ENCODE data around the gene NEU3. TPM values are rescaled to one million over a fixed set of nuclear protein-coding genes. Genes with fewer than 3 reads are reported as not detected.
"Not testable (repeated sequence)": the region's sequence is repeated elsewhere in the genome, so short reads cannot be mapped to it uniquely, and the experiment has no call there.

NEU3 gene
- total RNA-seq, 4 donors from 2014 or later: 2.6 to 11.7 (median 3.9) TPM

DNA sequence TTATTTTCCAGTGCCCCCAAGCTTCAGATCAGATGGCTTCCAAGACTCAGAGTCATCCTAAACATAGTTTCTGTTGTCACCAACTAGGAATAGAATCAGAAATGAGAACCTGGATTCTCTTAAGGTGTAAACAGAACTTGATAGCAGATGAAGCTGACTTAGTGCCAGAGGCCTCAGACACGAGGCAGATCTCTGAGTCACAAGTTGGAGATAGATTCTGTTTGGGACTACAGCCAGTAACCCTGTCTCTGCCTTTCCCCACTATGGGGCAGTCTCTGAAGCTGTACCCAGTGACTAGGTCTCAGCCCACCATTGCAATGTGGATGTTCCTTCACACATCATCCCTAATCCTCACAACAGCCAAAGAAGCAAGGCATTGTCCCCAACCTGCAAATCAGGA lies 25.4 kb downstream of the NEU3 start:
- Histone ChIP-seq H3K27ac (no peak overlapping the region), H3K4me3 (no peak overlapping the region), H3K27me3 (no peaks in the 10 kb centered on the region), H3K4me1 (no peaks in the 10 kb centered on the region), H3K36me3 (no peaks in the 10 kb centered on the region), H3K9me3 (no peaks in the 10 kb centered on the region)
- 31% methylated on average over 1 of the region's 1 CpG; no CpG with 5 or more reads in 1 of the 2 donors for WGBS, 2 donors (ENCODE audit: low coverage in 1 of 2)
- no peak for TF ChIP-seq CTCF (IDR thresholded peaks at IDR 0.05)
- TF ChIP-seq EP300 (IDR thresholded peaks at IDR 0.05; ENCODE audit: low read depth): no peak
- TF ChIP-seq POLR2AphosphoS5 (IDR thresholded peaks at IDR 0.05): no peak
- no peak for TF ChIP-seq POLR2A (IDR thresholded peaks at IDR 0.05)
- DNase-seq: no peak
- in situ Hi-C loops (cut with MboI; ENCODE audit: low pct_ligation_motif_present in 1 of 4, low pct_unique_long_range_greater_than_20kb in 1 of 4, low sequenced_read_pairs in 3 of 4): loop anchor here in 1 of 4 donors (25.0 kb wide), 1 partner anchor 223 kb away; the partner anchor contains the start of gene TPBGL
- intact Hi-C loops (cut with DNase I; ENCODE audit: low total_unique reads): no loop called here

DNA sequence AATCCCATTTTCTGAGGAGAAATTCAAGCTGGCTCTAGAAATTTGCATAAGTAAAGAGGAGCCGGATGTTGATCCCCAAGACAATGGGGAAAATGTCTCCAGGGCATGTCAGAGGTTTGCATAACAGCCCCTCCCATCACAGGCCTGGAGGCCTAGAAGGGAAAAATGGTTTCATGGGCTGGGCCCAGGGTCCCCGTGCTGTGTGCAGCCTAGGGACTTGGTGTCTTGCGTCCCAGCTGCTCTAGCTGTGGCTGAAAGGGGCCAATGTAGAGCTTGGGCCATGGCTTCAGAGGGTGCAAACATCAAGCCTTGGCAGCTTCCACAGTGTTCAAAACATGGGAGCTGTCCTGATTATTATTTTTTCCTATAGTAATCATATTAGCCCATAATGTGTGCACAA lies 30.5 kb downstream of the NEU3 start:
- H3K27me3 ChIP-seq; H3K27ac ChIP-seq; H3K4me3 ChIP-seq; H3K4me1 ChIP-seq; H3K36me3 ChIP-seq; intact Hi-C loops (cut with DNase I; ENCODE audit: low total_unique reads); DNase-seq; H3K9me3 ChIP-seq: not testable (repeated sequence)
- 99 to 100% methylated on average over 1 to 3 of the region's 3 CpGs for WGBS, 2 donors (ENCODE audit: low coverage in 1 of 2)
- in situ Hi-C loops (cut with MboI; ENCODE audit: low pct_ligation_motif_present in 1 of 4, low pct_unique_long_range_greater_than_20kb in 1 of 4, low sequenced_read_pairs in 3 of 4): loop anchor here in 1 of 4 donors (25.0 kb wide), 1 partner anchor 218 kb away; the partner anchor contains the start of gene TPBGL

DNA sequence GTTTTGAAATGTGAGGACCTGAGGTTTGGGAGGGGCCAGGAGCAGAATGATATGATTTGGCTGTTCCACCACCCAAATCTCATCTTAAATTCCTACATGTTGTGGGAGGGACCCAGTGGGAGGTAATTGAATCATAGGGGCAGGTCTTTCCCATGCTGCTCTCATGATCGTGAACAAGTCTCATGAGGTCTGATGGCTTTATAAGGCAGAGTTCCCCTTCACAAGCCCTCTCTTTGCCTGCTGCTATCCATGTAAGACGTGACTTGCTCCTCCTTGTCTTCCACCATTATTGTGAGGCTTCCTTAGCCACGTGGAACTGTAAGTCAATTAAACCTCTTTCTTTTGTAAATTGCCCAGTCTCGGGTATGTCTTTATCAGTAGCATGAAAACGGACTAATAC lies 31.6 kb downstream of the NEU3 start:
- not testable (repeated sequence) for H3K27ac ChIP-seq, DNase-seq
- in situ Hi-C loops (cut with MboI; ENCODE audit: low pct_ligation_motif_present in 1 of 4, low pct_unique_long_range_greater_than_20kb in 1 of 4, low sequenced_read_pairs in 3 of 4): loop anchor here (10.0 to 25.0 kb wide), 5 partner anchors 86 to 224 kb away; partner anchors contain the start of gene TPBGL (in 4 of the 4)

GRCh38 chr11:75022296-75022695 lies 33.6 kb downstream of the NEU3 start:
- DNase-seq: no peak
- in situ Hi-C loops (cut with MboI; ENCODE audit: low pct_ligation_motif_present in 1 of 4, low pct_unique_long_range_greater_than_20kb in 1 of 4, low sequenced_read_pairs in 3 of 4): loop anchor here (10.0 to 25.0 kb wide), 5 partner anchors 87 to 223 kb away; partner anchors contain the start of gene TPBGL (in 4 of the 4)
- H3K27ac ChIP-seq: no peak overlapping the region
- 88 to 90% methylated on average over 2 to 3 of the region's 3 CpGs for WGBS, 2 donors (ENCODE audit: low coverage in 1 of 2)
- no peak overlapping the region for H3K4me3 ChIP-seq
- intact Hi-C loops (cut with DNase I; ENCODE audit: low total_unique reads): loop anchor here (5.0 to 10.0 kb wide), 2 partner anchors 87 to 225 kb away; no protein-coding TSS in a partner anchor
- no peaks in the 10 kb centered on the region for H3K4me1 ChIP-seq
- H3K36me3 ChIP-seq: no peaks in the 10 kb centered on the region
- H3K9me3 ChIP-seq: no peaks in the 10 kb centered on the region
- H3K27me3 ChIP-seq: no peaks in the 10 kb centered on the region
- TF ChIP-seq POLR2A (IDR thresholded peaks at IDR 0.05): no peak

More for the DNA sequence above, 31.6 kb downstream of the NEU3 start:
- not testable (repeated sequence) for H3K27me3 ChIP-seq, H3K9me3 ChIP-seq, H3K36me3 ChIP-seq, H3K4me3 ChIP-seq, H3K4me1 ChIP-seq
- intact Hi-C loops (cut with DNase I; ENCODE audit: low total_unique reads): loop anchor here (5.0 to 10.0 kb wide), 2 partner anchors 86 to 227 kb away; no protein-coding TSS in a partner anchor
- 84 to 100% methylated on average over 2 to 5 of the region's 5 CpGs for WGBS, 2 donors (ENCODE audit: low coverage in 1 of 2)

DNA sequence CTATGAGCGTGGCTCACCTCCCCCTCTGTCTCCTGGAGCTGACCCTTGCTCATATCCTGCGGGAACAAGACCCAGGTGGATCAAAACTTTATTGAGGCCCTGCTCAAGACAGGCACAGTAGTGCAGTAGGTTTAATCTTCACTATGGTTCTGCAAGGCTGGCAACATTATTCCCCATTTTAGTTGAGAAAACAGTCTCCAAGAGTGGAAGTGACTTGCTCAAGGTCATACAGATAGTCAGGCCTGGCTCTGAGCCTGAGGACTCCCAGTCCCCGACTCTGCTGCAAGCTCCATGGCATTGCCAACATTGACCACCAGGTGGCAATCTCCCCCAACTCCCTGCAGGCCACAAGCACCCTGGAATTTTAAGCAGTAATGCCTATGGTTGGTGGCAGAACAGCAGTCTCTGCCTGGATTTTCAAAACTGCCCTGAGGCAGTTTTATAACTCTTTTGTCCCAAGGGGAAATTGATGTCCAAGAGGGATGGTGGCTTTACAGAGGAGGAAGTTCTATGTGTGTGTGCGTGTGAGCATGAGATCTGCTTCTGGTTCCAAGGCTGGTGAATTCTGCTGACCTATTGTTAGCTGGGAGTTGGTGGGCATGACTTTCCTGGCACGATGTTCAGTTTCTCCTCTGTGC lies 34.1 kb downstream of the NEU3 start:
- Histone ChIP-seq H3K27me3 (no peaks in the 10 kb centered on the region), H3K27ac (no peak overlapping the region), H3K9me3 (no peaks in the 10 kb centered on the region), H3K4me1 (no peaks in the 10 kb centered on the region), H3K4me3 (no peak overlapping the region), H3K36me3 (no peaks in the 10 kb centered on the region)
- 57% methylated on average over 5 of the region's 5 CpGs; no CpG with 5 or more reads in 1 of the 2 donors for WGBS, 2 donors (ENCODE audit: low coverage in 1 of 2)
- in situ Hi-C loops (cut with MboI; ENCODE audit: low pct_ligation_motif_present in 1 of 4, low pct_unique_long_range_greater_than_20kb in 1 of 4, low sequenced_read_pairs in 3 of 4): loop anchor here (10.0 to 25.0 kb wide), 5 partner anchors 88 to 222 kb away; partner anchors contain the start of gene TPBGL (in 4 of the 4)
- peak; percentile 81 for DNase-seq
- TF ChIP-seq CTCF (IDR thresholded peaks at IDR 0.05) (peak; percentile 89 to 95 (median 92)), POLR2A (IDR thresholded peaks at IDR 0.05) (no peak)
- intact Hi-C loops (cut with DNase I; ENCODE audit: low total_unique reads): loop anchor here (5.0 to 10.0 kb wide), 2 partner anchors 88 to 224 kb away; no protein-coding TSS in a partner anchor

Data from transverse colon (tissue), 4 donors.